ENCODE measurements around the gene FN3K. TPM values are rescaled to one million over a fixed set of nuclear protein-coding genes. Genes with fewer than 3 reads are reported as not detected.

Gene FN3K
- total RNA-seq, 1 experiment from 2014 or later = 28.3 TPM

DNA sequence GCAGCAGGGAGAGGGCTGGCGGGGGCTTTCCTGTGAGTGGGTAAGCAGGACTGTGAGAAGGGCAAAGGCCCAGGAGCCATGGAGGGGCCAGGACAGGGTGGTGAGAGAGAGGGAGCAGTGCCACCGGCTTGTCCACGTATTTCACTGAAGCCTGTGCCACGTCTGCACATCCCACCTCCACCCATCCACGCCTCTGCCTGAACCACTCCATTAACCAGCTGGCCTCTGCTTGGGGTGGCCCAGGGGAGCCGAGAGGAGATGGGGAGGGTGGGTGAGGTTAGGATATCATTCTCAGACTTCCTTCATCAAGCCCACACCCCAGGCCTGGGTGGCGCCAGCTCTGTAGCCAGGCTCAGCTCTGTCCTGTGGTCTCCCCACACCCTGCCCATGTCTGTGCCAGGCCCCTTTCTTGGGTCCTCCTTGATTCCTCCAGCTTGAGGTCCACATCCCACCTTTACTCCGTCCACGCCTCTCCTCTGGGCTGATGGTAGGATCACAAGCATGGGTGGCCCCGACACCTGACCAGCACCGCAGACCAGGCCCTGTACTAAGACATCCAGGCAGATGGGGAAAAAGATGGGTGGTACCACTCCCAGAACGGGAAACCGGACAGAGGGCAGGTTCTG, 3.2 kb upstream of the FN3K start:
- no peak overlapping the region for H2BK15ac ChIP-seq (ENCODE audit: low read depth, low read length)
- H3K27ac Mint-ChIP-seq = no peak overlapping the region
- H2BK120ac ChIP-seq (ENCODE audit: low read depth, low read length, poor library complexity, severe bottlenecking) = no peak overlapping the region

More for the DNA sequence above, 3.2 kb upstream of the FN3K start:
- H2BK12ac ChIP-seq (ENCODE audit: insufficient read length, low read depth, low read length) = no peak overlapping the region
- peaks cover 8 to 32% (median 19%) of the 10 kb centered on the region in 3 experiments; a peak in 6 of 7 replicates for H3K36me3 Mint-ChIP-seq (ENCODE audit: insufficient read depth in 1 of 3, low read depth in 3 of 3)
- TF ChIP-seq CTCF (conservative IDR thresholded peaks at IDR 0.05) = no peak
- H3K56ac ChIP-seq (ENCODE audit: insufficient read length, low read depth, low read length) = no peak overlapping the region
- no peak overlapping the region for H4K91ac ChIP-seq (ENCODE audit: insufficient read length, low read depth, low read length)
- H2AK5ac ChIP-seq (ENCODE audit: insufficient read length, low read length) = no peak overlapping the region
- peaks cover 3% of the 10 kb centered on the region; the same call in 1 of the 2 replicates for H3K27me3 Mint-ChIP-seq (ENCODE audit: low read depth)
- H4K8ac ChIP-seq (replicated peaks; ENCODE audit: insufficient read length, low read depth, low read length) = no peak overlapping the region
- H3K4ac ChIP-seq (ENCODE audit: low read depth, low read length) = no peak overlapping the region
- no peak overlapping the region for H3K23ac ChIP-seq (ENCODE audit: insufficient read length, low read depth, low read length)
- H3K14ac ChIP-seq (ENCODE audit: insufficient read depth, low read length) = no peak overlapping the region
- no peaks in the 10 kb centered on the region; a peak in 2 of 5 replicates for H3K9me3 Mint-ChIP-seq
- H2BK5ac ChIP-seq (ENCODE audit: insufficient read length, low read length) = no peak overlapping the region
- no CpG with 5 or more reads among the region's 13 CpGs for WGBS (ENCODE audit: extremely low coverage, insufficient read length, low lambda C conversion rate)
- H3T11ph ChIP-seq (ENCODE audit: low read length) = no peak overlapping the region
- no peak overlapping the region for H3K4me2 ChIP-seq (ENCODE audit: insufficient read depth, insufficient read length, low read length)
- no peaks in the 10 kb centered on the region for H3K4me1 ChIP-seq (ENCODE audit: insufficient read depth, low read length)
- H2BK20ac ChIP-seq (ENCODE audit: low read depth, low read length, poor library complexity, severe bottlenecking) = no peak overlapping the region
- H4K5ac ChIP-seq (ENCODE audit: insufficient read length, low read depth, low read length) = no peak overlapping the region
- H3K18ac ChIP-seq (ENCODE audit: insufficient read length, low read depth, low read length) = no peak overlapping the region
- H3K27ac ChIP-seq (ENCODE audit: insufficient read length, low read depth, low read length) = no peak overlapping the region
- H3K79me1 ChIP-seq (ENCODE audit: insufficient read depth, low read depth, low read length, poor library complexity, severe bottlenecking) = no peaks in the 10 kb centered on the region
- no peaks in the 10 kb centered on the region for H3K9me3 ChIP-seq (ENCODE audit: control insufficient read depth, low read depth, low read length)
- no peaks in the 10 kb centered on the region for H3K27me3 ChIP-seq (ENCODE audit: insufficient read depth, low read length)
- H3K79me2 ChIP-seq (ENCODE audit: insufficient read depth, low read length) = no peaks in the 10 kb centered on the region
- no peak for DNase-seq
- no peaks in the 10 kb centered on the region for H4K20me1 ChIP-seq (ENCODE audit: control insufficient read depth, insufficient read depth, insufficient read length)
- no peak overlapping the region for H2AFZ ChIP-seq (ENCODE audit: low read length)
- H3K23me2 ChIP-seq (ENCODE audit: insufficient read length, low read depth, low read length, poor library complexity, severe bottlenecking) = peaks cover 3% of the 10 kb centered on the region
- no peak overlapping the region; a peak in 1 of 5 replicates for H3K4me3 Mint-ChIP-seq
- no peak overlapping the region for H3K9ac ChIP-seq (ENCODE audit: extremely low read depth, insufficient read length, low read length)
- peaks cover 0 to 6% of the 10 kb centered on the region in 2 experiments; a peak in 2 of 4 replicates for H3K4me1 Mint-ChIP-seq

Data from H9 (cell line).